NCI-H2171 (cell line): ENCODE results near the gene ANKS1B.
"Not testable (repeated sequence)": the region's sequence is repeated elsewhere in the genome, so short reads cannot be mapped to it uniquely, and the experiment has no call there.

Source experiments
- DNase-seq: peaks from one replicate; lab custom pipeline; 2025; lab: John Stamatoyannopoulos, UW

The ANKS1B gene

GRCh38 chr12:99267038-99267437 lies 717.7 kb downstream of the ANKS1B start:
- DNase-seq = no peak

GRCh38 chr12:99265648-99266047 lies 719.1 kb downstream of the ANKS1B start:
- DNase-seq = no peak

- DNase-seq = no peak
Measured at GRCh38 chr12:99261256-99261655, 723.5 kb downstream of the ANKS1B start.

DNA sequence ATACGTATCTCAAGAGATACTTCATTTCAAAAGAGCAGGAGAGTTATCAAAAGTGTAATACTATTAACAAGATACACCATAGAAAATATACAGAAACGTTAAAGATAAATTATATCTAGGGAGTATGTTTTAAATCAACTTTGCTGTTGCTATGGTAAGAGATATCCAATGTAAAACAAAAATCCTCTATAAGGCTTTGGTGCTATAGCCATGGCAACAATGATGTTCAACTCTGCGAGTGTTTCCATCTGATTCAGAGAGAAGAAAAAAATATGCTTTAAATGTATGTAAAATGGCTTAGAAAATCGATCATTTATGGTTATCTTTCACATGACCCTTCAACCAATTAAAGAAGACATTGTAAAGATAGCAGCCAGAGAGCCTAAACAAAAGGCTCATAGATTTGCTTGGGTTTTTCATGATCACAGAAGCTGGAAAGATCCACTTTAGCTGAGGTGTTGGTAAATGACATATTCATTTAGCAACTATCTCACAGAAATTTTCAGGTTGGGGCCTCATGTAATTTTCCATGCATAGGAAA lies 724.2 kb downstream of the ANKS1B start:
- DNase-seq = no peak

DNA sequence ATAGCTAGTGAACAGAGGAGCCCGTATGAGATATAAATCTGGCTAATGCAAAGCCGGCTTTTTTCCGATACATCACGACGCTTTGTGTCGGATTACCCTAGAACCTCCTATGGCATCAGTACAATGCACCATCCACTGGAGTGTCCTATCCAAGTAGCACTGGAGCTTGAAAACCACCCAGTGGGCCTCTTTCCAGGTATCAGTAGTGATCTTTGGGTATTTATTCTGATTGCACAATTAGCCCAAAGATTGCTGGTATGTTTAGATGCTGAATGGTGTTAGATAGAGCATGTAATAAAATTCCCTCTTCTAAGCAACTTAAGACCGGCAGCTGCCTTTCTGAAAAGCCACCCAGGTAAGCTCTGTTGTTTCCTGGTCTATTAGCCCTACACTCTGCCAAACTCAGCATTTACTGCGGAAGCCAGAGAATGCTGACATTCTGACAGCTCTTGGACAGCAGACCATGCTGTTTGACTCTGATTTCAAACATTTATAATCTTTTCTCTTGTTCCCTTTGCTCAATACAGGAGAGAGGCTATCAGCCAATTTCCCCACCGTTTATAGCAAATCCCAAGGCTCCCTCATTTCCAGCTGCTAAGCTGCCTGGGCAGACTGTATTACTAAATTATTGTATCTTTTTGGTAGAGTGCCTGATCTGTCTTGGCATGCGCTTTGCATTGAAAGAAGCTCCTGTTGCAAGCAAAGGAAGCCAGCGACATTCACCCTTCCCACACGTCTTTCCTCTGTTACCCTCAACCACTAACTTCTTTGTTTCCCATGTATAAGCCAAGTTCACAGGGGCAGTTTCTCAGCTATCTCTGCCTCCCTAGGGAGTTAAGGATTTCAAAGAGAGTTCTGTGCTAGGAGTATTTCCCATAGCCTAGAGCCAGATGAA lies 725.4 kb downstream of the ANKS1B start:
- DNase-seq = no peak

DNA sequence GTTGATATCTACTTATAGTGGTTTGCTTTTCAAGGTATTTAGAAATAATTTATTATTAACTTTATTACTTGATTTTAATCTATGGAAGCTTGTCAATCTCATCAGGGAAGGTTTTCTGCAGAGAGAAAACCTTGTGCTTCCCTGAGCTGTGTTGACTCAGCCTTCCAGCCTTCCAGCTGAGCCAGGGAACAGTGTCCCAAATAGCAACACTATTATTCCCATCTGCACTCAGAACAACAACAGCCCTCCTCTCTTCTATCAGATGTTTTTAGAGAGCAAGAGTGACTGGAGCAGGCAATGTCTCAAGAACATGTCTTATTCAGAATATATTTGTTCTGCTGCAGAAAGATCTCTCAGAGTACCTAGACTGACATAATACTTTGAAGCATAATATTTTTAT lies 727.1 kb downstream of the ANKS1B start:
- no peak for DNase-seq

- DNase-seq = no peak
Measured at GRCh38 chr12:99253068-99253467, 731.7 kb downstream of the ANKS1B start.

- no peak for DNase-seq
Measured at GRCh38 chr12:99250091-99250490, 734.6 kb downstream of the ANKS1B start.

DNA sequence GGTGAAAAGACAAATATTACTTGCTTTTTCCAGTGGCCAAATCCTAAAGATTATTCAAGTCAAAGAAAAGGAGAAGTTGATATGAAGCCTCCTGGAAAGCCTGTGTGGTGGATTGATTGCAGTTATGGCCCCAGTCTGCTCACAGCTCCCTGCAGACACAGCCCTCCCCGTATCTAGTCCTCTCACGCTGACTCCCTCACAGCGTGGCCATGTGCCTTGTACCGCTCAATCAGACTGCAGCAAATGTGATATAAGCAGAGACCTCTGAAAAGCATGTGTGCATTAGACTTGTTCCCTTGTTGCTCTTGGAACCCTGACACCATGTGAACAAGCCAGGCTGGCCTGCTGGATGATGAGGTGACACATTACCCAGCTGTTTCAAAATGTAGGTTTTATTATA lies 735.2 kb downstream of the ANKS1B start:
- DNase-seq = no peak

DNA sequence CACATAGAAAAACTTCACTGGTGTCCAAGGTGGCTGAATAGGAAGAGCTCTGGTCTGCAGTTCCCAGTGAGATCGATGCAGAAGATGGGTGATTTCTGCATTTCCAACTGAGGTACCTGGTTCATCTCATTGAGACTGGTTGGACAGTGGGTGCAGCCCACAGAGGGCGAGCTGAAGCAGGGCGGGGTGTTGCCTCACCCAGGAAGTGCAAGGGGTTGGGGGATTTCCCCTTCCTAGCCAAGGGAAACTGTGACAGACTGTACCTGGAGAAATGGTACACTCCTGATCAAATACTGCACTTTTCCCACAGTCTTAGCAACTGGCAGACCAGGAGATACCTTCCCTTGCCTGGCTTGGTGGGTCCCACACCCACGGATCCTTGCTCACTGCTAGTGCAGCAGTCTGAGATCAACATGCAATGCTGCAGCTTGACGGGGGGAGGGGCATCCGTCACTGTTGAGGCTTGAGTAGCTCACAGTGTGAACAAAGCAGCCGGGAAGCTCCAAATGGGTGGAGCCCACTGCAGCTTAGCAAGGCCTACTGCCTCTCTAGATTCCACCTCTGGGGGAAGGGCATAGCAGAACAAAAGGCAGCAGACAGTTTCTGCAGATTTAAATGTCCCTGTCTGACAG lies 746.7 kb downstream of the ANKS1B start:
- not testable (repeated sequence) for DNase-seq

DNA sequence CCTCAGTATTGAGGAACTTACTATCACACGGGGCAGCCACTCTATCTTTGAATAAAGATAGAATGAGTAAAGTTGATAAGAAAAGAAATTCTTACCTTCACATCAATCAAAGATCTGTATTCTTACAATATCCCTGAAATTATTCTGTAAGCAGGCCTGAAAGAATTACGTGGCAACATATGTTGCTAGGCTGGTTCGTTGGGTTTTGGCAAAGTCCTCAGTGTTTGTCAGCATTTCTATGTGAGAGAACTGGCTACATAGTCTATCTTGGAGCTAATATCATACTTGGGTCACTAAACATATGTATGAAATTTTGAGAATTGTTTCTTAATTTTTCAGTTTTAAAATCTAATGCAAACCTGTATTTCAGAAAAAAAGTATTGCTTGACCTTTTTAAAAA lies 749.4 kb downstream of the ANKS1B start:
- DNase-seq = no peak

- no peak for DNase-seq
Measured at GRCh38 chr12:99234702-99235101, 750.0 kb downstream of the ANKS1B start.

DNA sequence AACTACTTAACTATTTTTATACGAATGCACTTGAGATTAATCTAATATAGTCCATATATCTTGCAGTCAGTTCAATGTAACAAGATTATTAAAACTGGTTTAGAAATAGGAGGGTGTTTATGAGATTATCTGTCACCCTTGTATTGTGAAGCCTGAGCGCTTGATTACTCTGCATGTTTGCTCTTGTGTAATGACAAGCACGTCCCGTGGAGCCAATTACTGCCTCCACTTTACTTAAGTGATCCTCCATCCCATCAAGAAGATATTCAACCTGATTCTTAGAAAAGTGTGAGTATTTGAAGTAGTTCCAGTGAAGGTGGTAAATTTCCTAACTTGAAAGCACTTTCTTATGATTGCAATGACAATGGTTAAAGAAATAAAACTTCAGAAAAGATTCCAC lies 752.4 kb downstream of the ANKS1B start:
- no peak for DNase-seq

DNA sequence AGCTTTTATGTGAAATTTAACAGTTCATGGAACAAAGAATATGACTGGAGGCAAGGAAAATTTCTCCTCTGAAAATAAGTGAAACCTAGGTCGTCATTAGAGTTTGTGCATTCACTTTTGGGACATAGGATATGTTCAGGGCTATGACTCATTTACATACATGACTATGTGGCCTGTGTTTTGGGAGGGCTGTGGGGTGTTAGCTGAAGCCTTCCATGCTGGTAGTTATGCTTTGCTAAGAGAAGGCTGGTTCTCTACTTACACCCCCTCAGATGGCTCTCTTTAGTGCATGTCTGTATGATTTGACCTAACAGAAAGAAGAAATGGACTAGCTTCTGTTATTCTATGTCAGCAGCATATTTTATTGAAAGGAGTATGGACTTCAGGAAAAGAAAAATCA lies 753.7 kb downstream of the ANKS1B start:
- DNase-seq = no peak

GRCh38 chr12:99224237-99224636 lies 760.5 kb downstream of the ANKS1B start:
- DNase-seq = no peak

DNA sequence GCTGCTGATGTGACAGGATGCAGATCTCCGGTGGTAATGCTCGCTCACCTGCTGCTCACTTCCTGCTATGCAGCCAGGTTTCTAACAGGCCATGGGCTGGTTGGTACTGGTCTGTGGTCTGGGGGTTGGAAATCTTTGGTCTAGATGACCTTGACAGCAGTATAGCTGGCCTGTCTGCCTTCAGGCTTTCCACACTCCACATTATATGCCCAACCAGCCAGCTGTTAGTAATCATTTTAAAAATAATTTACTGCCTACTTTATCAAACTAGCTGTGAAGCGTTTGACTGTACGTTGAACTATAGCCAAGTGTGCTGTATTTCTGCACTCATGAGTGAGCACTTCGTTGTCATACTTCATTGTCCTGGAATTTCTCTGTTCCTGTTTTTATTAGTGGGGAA lies 761.2 kb downstream of the ANKS1B start:
- no peak for DNase-seq

DNA sequence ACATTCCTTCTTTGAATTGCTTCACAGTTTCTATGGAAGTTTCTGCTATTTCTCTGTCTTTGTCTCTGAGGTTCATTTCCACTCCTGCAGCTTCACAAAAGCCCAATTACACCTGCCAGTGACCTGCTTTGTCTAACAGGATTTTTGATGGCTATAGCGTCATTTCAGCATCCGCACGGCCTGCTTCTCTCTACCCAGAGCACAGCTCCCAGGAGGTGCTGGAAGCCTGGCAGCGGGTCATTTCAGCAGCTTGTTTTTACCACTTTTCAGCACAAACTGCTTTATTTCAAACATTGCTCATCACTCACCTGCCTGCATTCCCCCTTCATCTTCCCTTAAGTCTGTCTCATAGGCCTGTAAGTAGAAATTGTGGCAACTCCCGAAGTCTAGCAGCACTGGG lies 771.7 kb downstream of the ANKS1B start:
- no peak for DNase-seq

DNA sequence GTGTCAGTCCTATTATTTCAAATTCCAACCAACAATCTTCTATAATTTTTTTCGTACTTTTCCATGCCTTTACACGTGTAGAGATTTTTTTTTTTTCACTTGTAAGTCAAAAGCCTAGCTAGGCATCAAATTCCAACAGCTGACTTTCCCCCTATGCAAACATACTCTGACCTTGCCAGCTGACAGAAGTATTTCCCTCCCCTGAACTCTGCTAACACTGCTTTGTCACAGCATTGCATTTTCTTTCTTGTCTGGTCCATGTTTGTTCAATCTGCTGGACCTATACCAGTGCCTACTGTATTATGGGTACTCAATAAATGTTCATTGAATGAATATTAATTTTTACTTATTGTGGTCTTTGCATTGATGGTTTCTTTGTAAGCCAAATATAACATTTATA lies 772.5 kb downstream of the ANKS1B start:
- DNase-seq = no peak

DNA sequence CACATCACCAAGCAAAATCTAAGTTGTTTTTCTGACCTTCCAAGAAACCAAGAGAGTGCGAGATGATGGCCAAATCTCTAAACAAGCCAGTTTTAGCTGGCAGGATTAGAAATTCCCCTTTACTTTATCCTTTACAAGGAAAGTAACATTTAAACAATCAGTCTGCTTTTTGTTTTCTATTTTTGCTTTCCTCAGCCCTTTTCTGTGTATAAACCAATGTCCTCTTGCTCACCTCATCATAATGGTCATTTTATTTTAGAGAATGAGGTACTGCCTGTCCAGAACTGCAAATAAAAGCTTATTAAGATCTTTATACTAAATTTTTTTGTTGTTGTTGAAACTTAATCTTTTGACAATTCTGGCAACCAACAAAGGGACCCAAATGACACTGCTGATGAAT lies 779.6 kb downstream of the ANKS1B start:
- no peak for DNase-seq

DNA sequence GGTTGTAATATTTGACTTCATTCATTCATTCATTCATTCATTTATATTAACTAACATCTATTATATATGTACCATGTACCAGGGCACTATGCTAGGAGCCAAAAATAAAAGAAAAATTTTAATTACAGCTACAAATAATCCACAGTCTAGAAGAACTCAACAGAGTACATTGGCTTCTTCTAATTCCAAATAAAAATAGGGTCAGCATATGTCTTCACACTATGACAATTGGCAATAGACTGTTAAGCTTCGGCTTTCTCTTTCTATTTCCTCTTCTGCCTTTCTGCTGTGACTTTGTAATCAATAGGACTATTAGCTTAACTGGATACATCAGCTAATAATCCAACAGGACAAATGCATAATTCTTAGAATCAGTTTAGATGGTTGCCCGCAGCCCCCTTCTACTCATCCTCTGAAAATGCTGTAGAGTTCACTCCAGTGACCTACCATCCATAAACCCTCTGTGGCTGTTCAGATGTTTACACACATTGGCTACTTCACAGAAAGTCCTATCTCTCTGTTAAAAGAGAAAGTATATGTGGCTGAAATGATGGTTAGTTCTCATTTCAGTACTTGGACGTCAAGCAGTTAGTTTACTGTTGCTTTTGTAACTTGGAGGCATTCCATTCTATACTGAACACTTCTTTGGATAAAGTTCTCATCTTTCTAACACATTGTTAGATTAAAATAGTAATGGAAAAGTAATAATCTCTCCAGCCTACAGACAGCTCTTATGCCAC lies 782.7 kb downstream of the ANKS1B start:
- DNase-seq = no peak

- DNase-seq = no peak
Measured at GRCh38 chr12:99200711-99201384, 783.9 kb downstream of the ANKS1B start.

GRCh38 chr12:99195474-99195873 lies 789.3 kb downstream of the ANKS1B start:
- no peak for DNase-seq
